Measurements from ENCODE around the gene SLC25A31. TPM values are rescaled to one million over a fixed set of nuclear protein-coding genes. Genes with fewer than 3 reads are reported as not detected.
A peak's percentile ranks its signal among the peaks of the same experiment; 100 is the strongest.

SLC25A31 gene
- total and polyA plus RNA-seq, 2 of the 13 experiments (the other 11 are each of a cell fraction or from before 2014, with no cell fraction given), result 0.04 TPM; not detected in 1

DNA sequence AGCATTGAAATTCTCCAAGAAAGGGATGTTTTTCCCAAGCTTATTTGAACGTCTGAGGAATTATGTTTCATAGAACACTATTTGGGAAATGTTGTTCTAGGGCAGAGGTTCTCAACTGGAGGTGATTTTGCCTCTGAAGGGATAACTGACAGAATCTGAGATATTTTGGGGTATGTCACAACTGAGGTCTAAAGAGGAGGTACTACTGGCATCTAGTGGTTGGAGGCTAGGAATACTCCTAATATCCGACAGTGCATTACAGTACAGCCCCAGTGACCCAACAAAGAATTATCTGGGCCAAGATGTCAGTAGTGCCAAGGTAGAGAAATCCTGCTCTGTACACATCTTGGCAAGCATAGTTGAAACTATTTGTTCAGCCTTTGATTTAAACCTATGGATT, 58.3 kb downstream of the SLC25A31 start (continued):
- TF ChIP-seq, protein P1, sequence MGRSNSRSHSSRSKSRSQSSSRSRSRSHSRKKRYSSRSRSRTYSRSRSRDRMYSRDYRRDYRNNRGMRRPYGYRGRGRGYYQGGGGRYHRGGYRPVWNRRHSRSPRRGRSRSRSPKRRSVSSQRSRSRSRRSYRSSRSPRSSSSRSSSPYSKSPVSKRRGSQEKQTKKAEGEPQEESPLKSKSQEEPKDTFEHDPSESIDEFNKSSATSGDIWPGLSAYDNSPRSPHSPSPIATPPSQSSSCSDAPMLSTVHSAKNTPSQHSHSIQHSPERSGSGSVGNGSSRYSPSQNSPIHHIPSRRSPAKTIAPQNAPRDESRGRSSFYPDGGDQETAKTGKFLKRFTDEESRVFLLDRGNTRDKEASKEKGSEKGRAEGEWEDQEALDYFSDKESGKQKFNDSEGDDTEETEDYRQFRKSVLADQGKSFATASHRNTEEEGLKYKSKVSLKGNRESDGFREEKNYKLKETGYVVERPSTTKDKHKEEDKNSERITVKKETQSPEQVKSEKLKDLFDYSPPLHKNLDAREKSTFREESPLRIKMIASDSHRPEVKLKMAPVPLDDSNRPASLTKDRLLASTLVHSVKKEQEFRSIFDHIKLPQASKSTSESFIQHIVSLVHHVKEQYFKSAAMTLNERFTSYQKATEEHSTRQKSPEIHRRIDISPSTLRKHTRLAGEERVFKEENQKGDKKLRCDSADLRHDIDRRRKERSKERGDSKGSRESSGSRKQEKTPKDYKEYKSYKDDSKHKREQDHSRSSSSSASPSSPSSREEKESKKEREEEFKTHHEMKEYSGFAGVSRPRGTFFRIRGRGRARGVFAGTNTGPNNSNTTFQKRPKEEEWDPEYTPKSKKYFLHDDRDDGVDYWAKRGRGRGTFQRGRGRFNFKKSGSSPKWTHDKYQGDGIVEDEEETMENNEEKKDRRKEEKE (IDR thresholded peaks at IDR 0.05), result no peak
- TF ChIP-seq, protein P2, sequence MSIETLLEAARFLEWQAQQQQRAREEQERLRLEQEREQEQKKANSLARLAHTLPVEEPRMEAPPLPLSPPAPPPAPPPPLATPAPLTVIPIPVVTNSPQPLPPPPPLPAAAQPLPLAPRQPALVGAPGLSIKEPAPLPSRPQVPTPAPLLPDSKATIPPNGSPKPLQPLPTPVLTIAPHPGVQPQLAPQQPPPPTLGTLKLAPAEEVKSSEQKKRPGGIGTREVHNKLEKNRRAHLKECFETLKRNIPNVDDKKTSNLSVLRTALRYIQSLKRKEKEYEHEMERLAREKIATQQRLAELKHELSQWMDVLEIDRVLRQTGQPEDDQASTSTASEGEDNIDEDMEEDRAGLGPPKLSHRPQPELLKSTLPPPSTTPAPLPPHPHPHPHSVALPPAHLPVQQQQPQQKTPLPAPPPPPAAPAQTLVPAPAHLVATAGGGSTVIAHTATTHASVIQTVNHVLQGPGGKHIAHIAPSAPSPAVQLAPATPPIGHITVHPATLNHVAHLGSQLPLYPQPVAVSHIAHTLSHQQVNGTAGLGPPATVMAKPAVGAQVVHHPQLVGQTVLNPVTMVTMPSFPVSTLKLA (IDR thresholded peaks at IDR 0.05), result no peak
- TF ChIP-seq, protein P3, sequence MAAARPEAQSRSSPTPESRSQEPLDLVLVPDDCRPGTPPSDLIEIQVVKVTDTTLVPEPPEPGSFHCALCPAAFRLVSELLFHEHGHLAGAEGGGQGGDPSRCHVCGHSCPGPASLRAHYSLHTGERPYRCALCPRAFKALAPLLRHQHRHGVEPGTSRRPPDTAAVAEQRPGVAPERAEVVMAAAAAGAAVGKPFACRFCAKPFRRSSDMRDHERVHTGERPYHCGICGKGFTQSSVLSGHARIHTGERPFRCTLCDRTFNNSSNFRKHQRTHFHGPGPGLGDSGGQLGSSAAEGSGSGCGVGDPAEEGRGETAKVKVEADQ (CRISPR knock-in tag; IDR thresholded peaks at IDR 0.05; ENCODE audit: borderline replicate concordance), result no peak
- TF ChIP-seq ZNF780A (CRISPR knock-in tag; IDR thresholded peaks at IDR 0.05) (no peak), ZNF460 (CRISPR knock-in tag; IDR thresholded peaks at IDR 0.05; ENCODE audit: borderline replicate concordance) (no peak), TBX3 (IDR thresholded peaks at IDR 0.05; ENCODE audit: borderline replicate concordance) (no peak), ZFYVE20 (CRISPR knock-in tag; IDR thresholded peaks at IDR 0.05; ENCODE audit: borderline replicate concordance, low read depth) (no peak), PHF20 (CRISPR knock-in tag; IDR thresholded peaks at IDR 0.05) (no peak), CREB1 (IDR thresholded peaks at IDR 0.05) (no peak), CREB1 (CRISPR knock-in tag; IDR thresholded peaks at IDR 0.05) (no peak), RAD21 (CRISPR knock-in tag; IDR thresholded peaks at IDR 0.05) (peak; percentile 37; the same call in 1 of the 2 replicates), FIP1L1 (IDR thresholded peaks at IDR 0.05; ENCODE audit: borderline replicate concordance, insufficient read depth, low read depth, low read length) (no peak), MIER2 (CRISPR knock-in tag; IDR thresholded peaks at IDR 0.05) (no peak), SSRP1 (CRISPR knock-in tag; IDR thresholded peaks at IDR 0.05) (no peak), ZNF24 (IDR thresholded peaks at IDR 0.05) (no peak), POGZ (CRISPR knock-in tag; IDR thresholded peaks at IDR 0.05) (peak; percentile 67), ZNF678 (CRISPR knock-in tag; IDR thresholded peaks at IDR 0.05) (no peak)
- TF ChIP-seq, protein P4, sequence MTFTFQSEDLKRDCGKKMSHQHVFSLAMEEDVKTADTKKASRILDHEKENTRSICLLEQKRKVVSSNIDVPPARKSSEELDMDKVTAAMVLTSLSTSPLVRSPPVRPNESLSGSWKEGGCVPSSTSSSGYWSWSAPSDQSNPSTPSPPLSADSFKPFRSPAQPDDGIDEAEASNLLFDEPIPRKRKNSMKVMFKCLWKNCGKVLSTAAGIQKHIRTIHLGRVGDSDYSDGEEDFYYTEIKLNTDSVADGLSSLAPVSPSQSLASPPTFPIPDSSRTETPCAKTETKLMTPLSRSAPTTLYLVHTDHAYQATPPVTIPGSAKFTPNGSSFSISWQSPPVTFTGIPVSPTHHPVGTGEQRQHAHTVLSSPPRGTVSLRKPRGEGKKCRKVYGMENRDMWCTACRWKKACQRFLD (CRISPR knock-in tag; IDR thresholded peaks at IDR 0.05; ENCODE audit: borderline replicate concordance), result no peak
- TF ChIP-seq, protein P5, sequence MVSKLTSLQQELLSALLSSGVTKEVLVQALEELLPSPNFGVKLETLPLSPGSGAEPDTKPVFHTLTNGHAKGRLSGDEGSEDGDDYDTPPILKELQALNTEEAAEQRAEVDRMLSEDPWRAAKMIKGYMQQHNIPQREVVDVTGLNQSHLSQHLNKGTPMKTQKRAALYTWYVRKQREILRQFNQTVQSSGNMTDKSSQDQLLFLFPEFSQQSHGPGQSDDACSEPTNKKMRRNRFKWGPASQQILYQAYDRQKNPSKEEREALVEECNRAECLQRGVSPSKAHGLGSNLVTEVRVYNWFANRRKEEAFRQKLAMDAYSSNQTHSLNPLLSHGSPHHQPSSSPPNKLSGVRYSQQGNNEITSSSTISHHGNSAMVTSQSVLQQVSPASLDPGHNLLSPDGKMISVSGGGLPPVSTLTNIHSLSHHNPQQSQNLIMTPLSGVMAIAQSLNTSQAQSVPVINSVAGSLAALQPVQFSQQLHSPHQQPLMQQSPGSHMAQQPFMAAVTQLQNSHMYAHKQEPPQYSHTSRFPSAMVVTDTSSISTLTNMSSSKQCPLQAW (CRISPR knock-in tag; IDR thresholded peaks at IDR 0.05), result no peak
- TF ChIP-seq, protein P6, sequence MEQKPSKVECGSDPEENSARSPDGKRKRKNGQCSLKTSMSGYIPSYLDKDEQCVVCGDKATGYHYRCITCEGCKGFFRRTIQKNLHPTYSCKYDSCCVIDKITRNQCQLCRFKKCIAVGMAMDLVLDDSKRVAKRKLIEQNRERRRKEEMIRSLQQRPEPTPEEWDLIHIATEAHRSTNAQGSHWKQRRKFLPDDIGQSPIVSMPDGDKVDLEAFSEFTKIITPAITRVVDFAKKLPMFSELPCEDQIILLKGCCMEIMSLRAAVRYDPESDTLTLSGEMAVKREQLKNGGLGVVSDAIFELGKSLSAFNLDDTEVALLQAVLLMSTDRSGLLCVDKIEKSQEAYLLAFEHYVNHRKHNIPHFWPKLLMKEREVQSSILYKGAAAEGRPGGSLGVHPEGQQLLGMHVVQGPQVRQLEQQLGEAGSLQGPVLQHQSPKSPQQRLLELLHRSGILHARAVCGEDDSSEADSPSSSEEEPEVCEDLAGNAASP (CRISPR knock-in tag; IDR thresholded peaks at IDR 0.05; ENCODE audit: borderline replicate concordance), result no peak

Data from HepG2 (cell line).